Thymus (tissue), 11 donors: ENCODE results near the gene JAKMIP2. TPM values are rescaled to one million over a fixed set of nuclear protein-coding genes. Genes with fewer than 3 reads are reported as not detected.

Experiments
- DNase-seq, 9 donors: peaks; one replicate each; pipeline ENCODE4 v3.0.0-alpha.2; 2013; ENCODE audit warnings: low spot score in 9 of 9, low read depth in 6 of 9, missing footprints in 1 of 9
- H3K27ac ChIP-seq, 2 donors: one replicate each; pipeline ENCODE4 v1.5.1; 2013; ENCODE audit warnings: control low read depth in 1 of 2, low read depth in 1 of 2, low read length in 1 of 2, mild to moderate bottlenecking in 1 of 2, moderate library complexity in 1 of 2
- H3K27me3 ChIP-seq, 2 donors: one replicate each; pipeline ENCODE4 v1.5.1; 2013; ENCODE audit warnings: low read length in 1 of 2; ENCODE audit not compliant: control insufficient read depth in 2 of 2, insufficient read depth in 1 of 2
- H3K36me3 ChIP-seq, 2 donors: one replicate each; pipeline ENCODE4 v1.5.1; 2013; ENCODE audit warnings: low read length in 1 of 2, mild to moderate bottlenecking in 1 of 2, moderate library complexity in 1 of 2; ENCODE audit not compliant: control insufficient read depth in 2 of 2, insufficient read depth in 2 of 2
- H3K4me1 ChIP-seq, 2 donors: one replicate each; pipeline ENCODE4 v1.5.1; 2013; ENCODE audit warnings: low read length in 2 of 2; ENCODE audit not compliant: control insufficient read depth in 2 of 2, insufficient read depth in 2 of 2
- H3K4me3 ChIP-seq, 2 donors: one replicate each; pipeline ENCODE4 v1.5.1; 2013; ENCODE audit warnings: low read length in 2 of 2, control low read depth in 1 of 2, mild to moderate bottlenecking in 1 of 2
- H3K9me3 ChIP-seq, 2 donors: one replicate each; pipeline ENCODE4 v1.5.1; 2013; ENCODE audit warnings: low read length in 1 of 2, mild to moderate bottlenecking in 1 of 2; ENCODE audit not compliant: control insufficient read depth in 2 of 2, insufficient read depth in 1 of 2
- WGBS: extraction: QIAGEN DNeasy Blood & Tissue Kit; methylation state at CpG from one replicate; pipeline ENCODE4 v1.1.7; 2013; 5-methylcytosine and 5-hydroxymethylcytosine counted together
- polyA plus RNA-seq: library from polyadenylated mRNA; stranded (reverse); fragments of 200-250 nt; gene quantifications from one replicate; pipeline ENCODE4 v1.2.3, GENCODE V29; 2013
- total RNA-seq: library from RNA; stranded (reverse); fragments of 120-200 nt; gene quantifications from one replicate; pipeline ENCODE4 v1.2.4, GENCODE V29; 2013
- donor health status: healthy.

Gene JAKMIP2
- total and polyA plus RNA-seq, 2 donors = 2.6 to 10.3 TPM

GRCh38 chr5:147776989-147777388, 5.5 kb downstream of the JAKMIP2 start:
- Histone ChIP-seq H3K27me3 (no peaks in the 10 kb centered on the region), H3K9me3 (no peaks in the 10 kb centered on the region), H3K27ac (no peak overlapping the region), H3K4me3 (no peak overlapping the region), H3K36me3 (no peaks in the 10 kb centered on the region), H3K4me1 (peaks cover 4 to 7% of the 10 kb centered on the region in 2 donors)
- 97% methylated on average over 4 of the region's 4 CpGs for WGBS
- no peak for DNase-seq

- H3K27ac ChIP-seq = no peak overlapping the region
- H3K9me3 ChIP-seq = no peaks in the 10 kb centered on the region
- no peaks in the 10 kb centered on the region for H3K27me3 ChIP-seq
- DNase-seq = no peak
- H3K4me1 ChIP-seq = no peaks in the 10 kb centered on the region
- no peak overlapping the region for H3K4me3 ChIP-seq
- 97% methylated on average over 2 of the region's 2 CpGs for WGBS
- no peaks in the 10 kb centered on the region for H3K36me3 ChIP-seq
These were observed 8.9 kb downstream of the JAKMIP2 start for GRCh38 chr5:147773587-147773986.

GRCh38 chr5:147773139-147773538, 9.4 kb downstream of the JAKMIP2 start:
- Histone ChIP-seq H3K4me3 (no peak overlapping the region), H3K9me3 (no peaks in the 10 kb centered on the region), H3K36me3 (no peaks in the 10 kb centered on the region), H3K4me1 (no peaks in the 10 kb centered on the region), H3K27ac (no peak overlapping the region), H3K27me3 (no peaks in the 10 kb centered on the region)
- WGBS = 98% methylated on average over 6 of the region's 6 CpGs
- DNase-seq = no peak

- Histone ChIP-seq H3K27ac (no peak overlapping the region), H3K36me3 (no peaks in the 10 kb centered on the region), H3K4me3 (no peak overlapping the region), H3K27me3 (no peaks in the 10 kb centered on the region), H3K4me1 (no peaks in the 10 kb centered on the region), H3K9me3 (no peaks in the 10 kb centered on the region)
- 86% methylated on average over 4 of the region's 4 CpGs for WGBS
- DNase-seq = no peak
These were observed 15.5 kb downstream of the JAKMIP2 start for GRCh38 chr5:147767048-147767447.

DNA sequence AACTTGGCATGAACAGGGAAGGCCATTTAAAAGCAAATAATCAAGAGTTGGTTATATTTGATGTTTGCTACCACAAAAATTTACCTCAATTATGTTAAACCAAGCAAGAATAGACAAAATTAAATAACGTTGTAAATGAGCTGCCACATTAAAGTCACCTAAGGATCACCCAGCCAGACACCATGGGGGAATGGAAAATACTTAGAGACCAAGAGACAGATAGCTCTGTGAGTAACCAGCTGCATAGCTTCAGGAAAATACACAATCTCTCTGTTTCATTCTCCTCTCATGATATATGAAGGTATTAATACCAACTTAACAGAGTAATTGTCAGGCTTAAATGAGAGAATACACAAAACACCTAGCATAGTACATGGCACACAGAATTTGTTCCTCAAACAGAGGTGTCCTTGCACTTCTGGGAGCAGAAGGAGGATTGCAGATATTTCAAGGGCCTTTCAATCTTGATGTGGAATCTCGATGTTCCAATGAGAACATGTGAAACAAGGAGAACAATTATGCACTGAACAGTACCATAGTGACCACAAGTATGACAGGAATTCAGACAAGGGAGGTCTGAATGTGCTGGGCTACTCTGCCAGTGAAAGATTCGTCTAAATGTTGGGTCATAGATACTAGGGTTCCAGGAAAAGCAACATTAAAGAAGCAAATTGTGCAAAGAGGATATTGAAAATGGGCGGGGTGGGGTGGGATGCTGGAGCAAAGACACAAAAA, 18.6 kb downstream of the JAKMIP2 start:
- DNase-seq = no peak
- no peaks in the 10 kb centered on the region for H3K36me3 ChIP-seq
- H3K27me3 ChIP-seq = no peaks in the 10 kb centered on the region
- H3K4me3 ChIP-seq = no peak overlapping the region
- no peaks in the 10 kb centered on the region for H3K4me1 ChIP-seq
- WGBS = 92% methylated on average over 4 of the region's 4 CpGs
- H3K9me3 ChIP-seq = no peaks in the 10 kb centered on the region
- H3K27ac ChIP-seq = no peak overlapping the region

- DNase-seq = no peak
- Histone ChIP-seq H3K4me1 (peaks cover 2 to 8% of the 10 kb centered on the region in 2 donors), H3K9me3 (no peaks in the 10 kb centered on the region), H3K27me3 (no peaks in the 10 kb centered on the region), H3K27ac (no peak overlapping the region), H3K36me3 (no peaks in the 10 kb centered on the region), H3K4me3 (no peak overlapping the region)
- 90% methylated on average over 2 of the region's 2 CpGs for WGBS
These were observed 22.2 kb downstream of the JAKMIP2 start for GRCh38 chr5:147760086-147760875.

DNA sequence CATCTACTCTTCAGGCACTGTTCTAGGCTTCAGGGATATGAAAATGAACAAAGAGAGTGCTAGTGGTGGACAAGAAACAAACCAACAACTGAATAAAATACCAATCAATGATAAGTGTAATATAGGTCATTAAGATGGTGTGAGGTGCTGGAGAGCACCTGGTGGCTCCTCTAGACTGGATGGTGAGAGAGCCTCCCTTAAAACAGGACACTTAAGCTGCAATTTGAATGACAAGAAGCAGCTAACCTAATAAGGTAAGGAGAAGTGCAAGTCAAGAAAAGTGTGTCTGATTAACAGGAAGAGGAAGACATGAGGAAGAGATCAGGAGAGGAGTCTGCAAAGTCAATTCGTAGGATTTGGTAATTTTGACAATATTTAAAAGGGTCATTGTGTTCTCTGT, 23.1 kb downstream of the JAKMIP2 start:
- WGBS = 96% methylated on average over 1 of the region's 1 CpG
- Histone ChIP-seq H3K4me3 (no peak overlapping the region), H3K36me3 (no peaks in the 10 kb centered on the region), H3K9me3 (no peaks in the 10 kb centered on the region), H3K27ac (no peak overlapping the region), H3K27me3 (no peaks in the 10 kb centered on the region), H3K4me1 (peaks cover 2 to 8% of the 10 kb centered on the region in 2 donors)
- no peak for DNase-seq

DNA sequence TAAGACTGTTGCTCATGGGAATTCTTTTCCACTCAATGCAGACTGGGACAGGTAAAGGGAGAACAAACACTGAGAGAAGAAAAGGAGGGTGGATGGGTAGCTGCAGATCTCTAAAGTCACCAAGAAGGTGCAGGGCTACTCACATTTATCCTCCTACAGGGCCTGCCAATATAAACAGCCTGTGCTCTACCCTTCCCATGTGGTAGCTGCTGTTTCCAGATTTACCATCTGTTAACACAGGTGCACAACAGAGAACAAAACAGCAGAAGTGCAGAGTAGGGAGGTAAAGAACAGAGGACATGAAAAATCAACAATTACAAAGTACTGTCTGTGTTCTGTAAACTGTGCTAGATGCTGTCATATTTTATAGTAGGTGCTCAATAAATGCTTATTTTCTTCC, 26.0 kb downstream of the JAKMIP2 start:
- no peak overlapping the region for H3K4me3 ChIP-seq
- H3K27me3 ChIP-seq = no peaks in the 10 kb centered on the region
- no peaks in the 10 kb centered on the region for H3K9me3 ChIP-seq
- no peaks in the 10 kb centered on the region for H3K36me3 ChIP-seq
- DNase-seq = peak in 8 of 9 donors; percentile 34 to 85 (median 60)
- peaks cover 2 to 10% of the 10 kb centered on the region in 2 donors for H3K4me1 ChIP-seq
- peak overlapping the region in 1 of 2 donors; percentile 84 for H3K27ac ChIP-seq

DNA sequence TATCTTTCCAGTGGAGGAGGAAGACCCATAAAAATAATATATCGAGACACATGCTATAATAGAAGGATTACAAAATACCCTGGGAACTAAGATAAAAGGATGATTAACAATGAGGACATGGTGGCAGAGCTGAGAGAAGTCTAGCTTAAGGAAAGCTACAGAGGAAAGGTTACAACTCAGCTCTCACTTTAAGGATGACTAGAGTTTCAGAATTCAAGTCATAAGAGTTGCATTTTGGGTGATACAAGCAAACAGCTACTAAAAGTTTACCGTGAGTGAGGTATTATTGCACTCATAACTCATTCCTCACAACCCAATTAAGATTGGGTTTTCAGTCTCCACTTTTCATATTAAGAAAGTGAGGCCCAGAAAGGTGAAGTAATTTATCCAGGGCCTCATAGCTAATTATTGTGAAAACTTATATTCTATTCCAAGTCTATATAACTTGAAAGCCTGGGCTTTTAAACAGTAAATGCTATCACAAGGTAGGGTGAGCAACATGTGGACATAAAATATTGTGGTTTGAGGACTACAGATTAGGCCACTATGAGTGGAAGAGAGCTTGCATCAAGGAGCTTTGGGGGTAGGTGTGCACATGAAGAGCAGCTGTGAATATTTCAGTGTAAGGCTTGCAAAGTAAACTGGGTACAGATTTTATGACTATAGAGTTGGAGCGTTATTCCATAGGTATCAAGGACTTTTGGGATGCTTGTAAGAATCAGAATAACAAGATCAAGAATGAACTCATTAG, 28.0 kb downstream of the JAKMIP2 start:
- Histone ChIP-seq H3K36me3 (no peaks in the 10 kb centered on the region), H3K27me3 (no peaks in the 10 kb centered on the region), H3K27ac (no peak overlapping the region), H3K4me3 (no peak overlapping the region), H3K4me1 (peaks cover 2 to 10% of the 10 kb centered on the region in 2 donors), H3K9me3 (no peaks in the 10 kb centered on the region)
- DNase-seq = no peak
- 98% methylated on average over 3 of the region's 3 CpGs for WGBS
